22Rv1 (cell line): ENCODE results near the gene RNF217.

ENCODE experiments used
- H3K27ac ChIP-seq: fragments of 450-650 bp; 2 replicates; pipeline ENCODE4 v1.5.1; 2017
- ZFX ChIP-seq: fragments of 450-650 bp; IDR thresholded peaks from 2 replicates; pipeline ENCODE4 v1.6.1; 2017; ENCODE audit warnings: antibody characterized with exemption, borderline replicate concordance
- TF ChIP-seq, protein P1 (sequence below): fragments of 450-650 bp; IDR thresholded peaks from 2 replicates; pipeline ENCODE4 v1.5.1; 2017; ENCODE audit warnings: mild to moderate bottlenecking

The RNF217 gene

GRCh38 chr6:124991764-124992295 is 29.6 kb downstream of the RNF217 start:
- no peak overlapping the region for H3K27ac ChIP-seq
- TF ChIP-seq, protein P1, sequence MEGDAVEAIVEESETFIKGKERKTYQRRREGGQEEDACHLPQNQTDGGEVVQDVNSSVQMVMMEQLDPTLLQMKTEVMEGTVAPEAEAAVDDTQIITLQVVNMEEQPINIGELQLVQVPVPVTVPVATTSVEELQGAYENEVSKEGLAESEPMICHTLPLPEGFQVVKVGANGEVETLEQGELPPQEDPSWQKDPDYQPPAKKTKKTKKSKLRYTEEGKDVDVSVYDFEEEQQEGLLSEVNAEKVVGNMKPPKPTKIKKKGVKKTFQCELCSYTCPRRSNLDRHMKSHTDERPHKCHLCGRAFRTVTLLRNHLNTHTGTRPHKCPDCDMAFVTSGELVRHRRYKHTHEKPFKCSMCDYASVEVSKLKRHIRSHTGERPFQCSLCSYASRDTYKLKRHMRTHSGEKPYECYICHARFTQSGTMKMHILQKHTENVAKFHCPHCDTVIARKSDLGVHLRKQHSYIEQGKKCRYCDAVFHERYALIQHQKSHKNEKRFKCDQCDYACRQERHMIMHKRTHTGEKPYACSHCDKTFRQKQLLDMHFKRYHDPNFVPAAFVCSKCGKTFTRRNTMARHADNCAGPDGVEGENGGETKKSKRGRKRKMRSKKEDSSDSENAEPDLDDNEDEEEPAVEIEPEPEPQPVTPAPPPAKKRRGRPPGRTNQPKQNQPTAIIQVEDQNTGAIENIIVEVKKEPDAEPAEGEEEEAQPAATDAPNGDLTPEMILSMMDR, result no peak
- TF ChIP-seq ZFX, result no peak

DNA sequence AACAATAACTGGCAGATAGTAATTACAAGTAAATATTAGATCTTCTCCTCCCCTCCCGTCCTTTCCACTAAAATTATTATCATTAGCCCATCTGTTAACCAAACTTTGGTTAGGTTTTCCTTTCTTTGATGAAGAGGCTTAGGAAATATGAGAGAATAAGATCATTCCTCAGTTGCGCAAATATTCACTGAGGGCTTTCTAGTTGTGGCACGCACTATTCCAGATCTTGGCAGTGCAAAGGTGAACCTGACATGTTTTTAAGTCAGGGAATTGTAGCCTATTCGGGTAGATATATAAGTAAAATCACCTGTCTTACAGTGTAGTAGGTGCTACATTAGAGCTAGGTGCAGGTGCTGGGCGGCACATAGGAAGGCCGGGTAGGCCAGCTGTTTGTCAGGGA is 31.1 kb downstream of the RNF217 start:
- no peak for TF ChIP-seq ZFX
- TF ChIP-seq, protein P1, result no peak
- no peak overlapping the region for H3K27ac ChIP-seq

- TF ChIP-seq, protein P1, result no peak
- no peak for TF ChIP-seq ZFX
- H3K27ac ChIP-seq, result no peak overlapping the region
Observed at GRCh38 chr6:124994648-124995047, 32.4 kb downstream of the RNF217 start.

DNA sequence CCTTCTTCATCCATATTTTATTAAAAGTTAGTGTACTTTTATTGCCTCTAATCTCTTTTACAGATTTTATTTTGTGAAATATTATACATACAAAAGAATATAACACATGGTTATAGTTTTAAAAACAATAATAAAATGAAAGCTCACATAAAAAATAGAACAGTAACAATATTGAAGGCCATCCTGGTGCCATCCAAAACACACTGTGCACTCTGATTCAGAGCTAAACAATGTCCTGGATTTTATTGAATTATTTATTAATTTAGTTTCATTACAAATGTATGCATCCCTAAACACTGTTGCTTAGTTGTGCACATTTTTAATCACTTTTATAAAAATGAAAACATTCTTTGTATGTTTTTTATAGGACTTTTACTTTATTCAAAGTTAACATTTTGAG is 32.9 kb downstream of the RNF217 start:
- no peak overlapping the region for H3K27ac ChIP-seq
- TF ChIP-seq, protein P1, result no peak
- no peak for TF ChIP-seq ZFX

DNA sequence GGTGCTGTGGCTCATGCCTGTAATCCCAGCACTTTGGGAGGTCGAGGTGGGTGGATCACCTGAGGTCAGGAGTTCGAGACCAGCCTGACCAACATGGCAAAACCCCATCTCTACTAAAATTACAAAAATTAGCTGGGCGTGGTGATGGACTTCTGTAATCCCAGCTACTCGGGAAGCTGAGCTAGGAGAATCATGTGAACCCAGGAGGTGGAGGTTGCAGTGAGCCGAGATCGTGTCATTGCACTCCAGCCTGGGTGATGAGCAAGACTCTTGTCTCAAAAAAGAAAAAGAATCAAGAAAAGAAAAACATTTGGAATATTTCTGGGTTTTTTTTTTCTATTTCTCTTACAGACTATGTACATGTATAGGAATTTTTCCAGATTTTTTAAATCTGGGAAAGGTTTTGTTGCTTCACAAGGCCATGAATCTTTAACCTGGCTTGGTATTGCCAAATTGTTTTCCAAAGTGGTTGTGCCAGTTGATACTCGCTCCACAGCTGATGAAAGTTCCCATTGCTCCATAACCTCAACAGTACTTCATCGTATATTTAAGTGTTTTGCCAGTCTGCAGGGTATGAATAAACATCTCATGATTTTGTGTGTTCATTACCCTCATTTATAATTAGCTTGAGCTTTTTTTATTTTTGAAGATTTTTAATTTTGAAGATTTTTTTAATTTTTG is 33.5 kb downstream of the RNF217 start:
- TF ChIP-seq, protein P1, result no peak
- no peak for TF ChIP-seq ZFX
- no peak overlapping the region for H3K27ac ChIP-seq

DNA sequence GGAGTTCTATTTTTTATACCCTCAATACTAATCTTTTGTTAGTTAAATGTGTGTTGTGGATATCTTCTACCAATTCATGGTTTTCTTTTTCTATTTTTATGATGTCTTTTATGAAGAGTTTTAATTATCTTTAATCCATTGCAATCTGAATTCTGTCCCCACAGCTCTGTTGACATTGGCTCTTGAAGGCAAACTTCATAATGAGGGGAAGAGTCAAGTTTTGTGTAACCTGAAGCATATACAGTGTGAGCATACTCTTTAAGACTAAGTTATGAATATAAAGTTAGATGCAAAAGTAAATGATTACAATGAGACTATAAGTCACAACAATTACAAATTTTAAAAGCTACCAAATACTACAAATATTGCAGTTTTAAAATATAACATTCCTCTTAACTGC is 34.2 kb downstream of the RNF217 start:
- no peak for TF ChIP-seq ZFX
- TF ChIP-seq, protein P1, result no peak
- no peak overlapping the region for H3K27ac ChIP-seq

- no peak overlapping the region for H3K27ac ChIP-seq
- no peak for TF ChIP-seq ZFX
- TF ChIP-seq, protein P1, result no peak
Observed at GRCh38 chr6:124997196-124997875, 35.1 kb downstream of the RNF217 start.
